ENCODE data around the gene PIP5K1B. TPM values are rescaled to one million over a fixed set of nuclear protein-coding genes. Genes with fewer than 3 reads are reported as not detected.

PIP5K1B gene
- total RNA-seq, 4 donors from 2014 or later = 0.29 to 8.2 (median 4.1) TPM

DNA sequence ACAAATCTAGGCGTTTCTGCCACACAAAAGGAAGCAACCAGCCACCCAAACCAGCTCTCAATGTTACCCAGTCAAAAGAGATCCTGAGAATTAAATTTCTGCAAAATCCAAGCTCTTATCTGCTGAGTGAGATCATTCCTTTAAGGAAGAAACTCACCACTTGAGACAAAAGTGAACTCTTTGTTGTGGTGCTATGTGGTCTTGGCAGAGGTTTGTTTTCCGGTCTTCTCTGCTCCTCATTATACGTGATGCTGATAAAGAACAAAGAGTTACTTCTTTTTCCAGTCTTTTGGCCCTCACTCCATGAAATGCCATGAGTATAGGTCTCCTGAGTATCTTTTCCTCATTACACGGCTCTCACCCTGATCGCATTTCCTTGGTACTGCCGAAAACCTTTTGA lies 226.8 kb downstream of the PIP5K1B start:
- Histone ChIP-seq H3K27ac (no peak overlapping the region), H3K4me1 (no peaks in the 10 kb centered on the region), H3K9me3 (no peaks in the 10 kb centered on the region), H3K4me3 (no peak overlapping the region), H3K27me3 (no peaks in the 10 kb centered on the region), H3K36me3 (no peaks in the 10 kb centered on the region)
- TF ChIP-seq POLR2A (IDR thresholded peaks at IDR 0.05) = no peak
- intact Hi-C loops (cut with DNase I; ENCODE audit: low total_unique reads) = no loop called here
- no peak for DNase-seq

DNA sequence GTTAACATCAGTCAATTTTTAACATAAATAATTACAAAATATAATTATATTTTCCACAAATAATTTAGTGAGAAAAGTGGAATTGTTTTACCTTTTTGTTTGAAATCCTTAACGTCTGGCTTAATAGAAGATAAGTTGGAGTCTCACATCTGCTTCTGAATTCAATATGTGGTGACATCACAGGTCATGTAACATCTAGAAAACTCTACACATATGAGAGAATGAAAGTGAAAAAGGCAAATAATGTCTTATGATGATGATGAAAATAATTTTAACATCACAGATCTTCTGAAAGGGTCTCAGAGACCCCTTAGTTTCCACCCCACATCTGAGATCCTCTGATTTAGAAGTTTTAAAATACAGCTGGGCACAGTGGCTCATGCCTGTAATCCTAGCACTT lies 227.4 kb downstream of the PIP5K1B start:
- TF ChIP-seq POLR2A (IDR thresholded peaks at IDR 0.05) = no peak
- TF ChIP-seq, protein P1, sequence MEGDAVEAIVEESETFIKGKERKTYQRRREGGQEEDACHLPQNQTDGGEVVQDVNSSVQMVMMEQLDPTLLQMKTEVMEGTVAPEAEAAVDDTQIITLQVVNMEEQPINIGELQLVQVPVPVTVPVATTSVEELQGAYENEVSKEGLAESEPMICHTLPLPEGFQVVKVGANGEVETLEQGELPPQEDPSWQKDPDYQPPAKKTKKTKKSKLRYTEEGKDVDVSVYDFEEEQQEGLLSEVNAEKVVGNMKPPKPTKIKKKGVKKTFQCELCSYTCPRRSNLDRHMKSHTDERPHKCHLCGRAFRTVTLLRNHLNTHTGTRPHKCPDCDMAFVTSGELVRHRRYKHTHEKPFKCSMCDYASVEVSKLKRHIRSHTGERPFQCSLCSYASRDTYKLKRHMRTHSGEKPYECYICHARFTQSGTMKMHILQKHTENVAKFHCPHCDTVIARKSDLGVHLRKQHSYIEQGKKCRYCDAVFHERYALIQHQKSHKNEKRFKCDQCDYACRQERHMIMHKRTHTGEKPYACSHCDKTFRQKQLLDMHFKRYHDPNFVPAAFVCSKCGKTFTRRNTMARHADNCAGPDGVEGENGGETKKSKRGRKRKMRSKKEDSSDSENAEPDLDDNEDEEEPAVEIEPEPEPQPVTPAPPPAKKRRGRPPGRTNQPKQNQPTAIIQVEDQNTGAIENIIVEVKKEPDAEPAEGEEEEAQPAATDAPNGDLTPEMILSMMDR (IDR thresholded peaks at IDR 0.05) = no peak
- no peak overlapping the region for H3K4me3 ChIP-seq
- H3K27ac ChIP-seq = no peak overlapping the region
- no peak for DNase-seq
- no peaks in the 10 kb centered on the region for H3K9me3 ChIP-seq
- no peaks in the 10 kb centered on the region for H3K36me3 ChIP-seq
- no peaks in the 10 kb centered on the region for H3K27me3 ChIP-seq
- intact Hi-C loops (cut with DNase I; ENCODE audit: low total_unique reads) = no loop called here
- no peaks in the 10 kb centered on the region for H3K4me1 ChIP-seq

DNA sequence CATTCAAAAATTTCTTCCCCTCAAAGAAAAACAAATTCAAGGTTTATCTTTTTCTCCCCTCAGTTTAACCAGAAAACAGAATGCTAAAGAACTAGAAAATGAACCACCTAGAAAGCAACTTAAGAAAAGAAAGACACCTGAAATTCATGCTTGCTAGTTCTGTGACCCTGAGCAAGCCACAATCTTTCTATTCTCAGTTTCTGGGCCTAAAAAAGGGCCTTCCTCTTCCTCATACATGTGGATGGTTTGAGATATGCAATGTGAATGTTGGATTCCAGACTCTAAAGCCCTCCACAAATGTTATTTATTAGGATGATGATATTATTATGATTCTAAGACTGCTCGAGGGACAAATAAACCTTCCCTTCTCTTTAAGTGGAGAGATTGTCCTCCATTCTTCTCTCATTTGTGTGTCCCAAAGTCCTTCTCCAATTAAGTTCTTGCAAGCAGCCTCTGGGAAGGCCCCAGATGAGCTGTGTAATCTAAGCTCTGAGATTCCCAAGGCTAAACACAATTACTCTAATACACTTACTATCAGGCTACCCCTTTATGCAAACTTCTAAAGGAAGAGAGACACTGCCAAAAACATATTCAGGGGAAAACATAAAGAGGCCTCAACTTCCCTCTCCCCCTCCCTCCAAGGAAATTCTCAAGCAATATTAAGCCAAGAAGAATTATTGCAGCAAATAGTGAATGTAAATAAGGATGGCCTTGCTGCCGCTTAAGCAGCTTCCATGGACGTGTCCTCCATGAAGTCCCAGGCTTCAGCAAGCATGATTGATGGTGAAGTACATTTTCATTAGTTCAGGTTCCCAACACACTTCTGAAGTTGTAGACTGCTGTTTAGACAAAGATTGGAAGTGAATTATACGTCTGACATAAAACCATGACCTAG lies 228.6 kb downstream of the PIP5K1B start:
- no peak for DNase-seq
- Histone ChIP-seq H3K36me3 (no peaks in the 10 kb centered on the region), H3K4me1 (no peaks in the 10 kb centered on the region), H3K27ac (peak overlapping the region in 1 of 2 donors; percentile 42), H3K4me3 (no peak overlapping the region), H3K27me3 (no peaks in the 10 kb centered on the region), H3K9me3 (no peaks in the 10 kb centered on the region)
- TF ChIP-seq, protein P1 (IDR thresholded peaks at IDR 0.05) = no peak
- no peak for TF ChIP-seq POLR2A (IDR thresholded peaks at IDR 0.05)
- intact Hi-C loops (cut with DNase I; ENCODE audit: low total_unique reads) = no loop called here

DNA sequence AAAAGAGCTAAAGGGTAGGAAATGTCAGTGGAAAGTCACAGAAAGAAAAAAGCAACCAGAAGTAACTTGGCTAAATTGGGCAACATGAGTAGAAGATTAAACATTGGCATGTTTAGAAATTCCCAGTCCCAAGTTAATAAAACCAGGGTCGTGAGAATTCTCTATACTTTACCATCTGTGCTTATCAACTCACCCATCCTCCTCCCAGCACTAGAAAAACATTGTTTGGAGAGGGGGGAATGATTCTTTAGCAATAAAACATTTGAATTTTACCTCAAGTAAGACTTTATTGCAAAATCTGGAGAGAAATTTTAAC lies 229.2 kb downstream of the PIP5K1B start:
- H3K4me3 ChIP-seq = no peak overlapping the region
- no peak for TF ChIP-seq POLR2A (IDR thresholded peaks at IDR 0.05)
- TF ChIP-seq, protein P1 (IDR thresholded peaks at IDR 0.05) = no peak
- no peaks in the 10 kb centered on the region for H3K27me3 ChIP-seq
- H3K36me3 ChIP-seq = no peaks in the 10 kb centered on the region
- DNase-seq = no peak
- no peaks in the 10 kb centered on the region for H3K4me1 ChIP-seq
- H3K9me3 ChIP-seq = no peaks in the 10 kb centered on the region
- H3K27ac ChIP-seq = no peak overlapping the region
- intact Hi-C loops (cut with DNase I; ENCODE audit: low total_unique reads) = no loop called here

DNA sequence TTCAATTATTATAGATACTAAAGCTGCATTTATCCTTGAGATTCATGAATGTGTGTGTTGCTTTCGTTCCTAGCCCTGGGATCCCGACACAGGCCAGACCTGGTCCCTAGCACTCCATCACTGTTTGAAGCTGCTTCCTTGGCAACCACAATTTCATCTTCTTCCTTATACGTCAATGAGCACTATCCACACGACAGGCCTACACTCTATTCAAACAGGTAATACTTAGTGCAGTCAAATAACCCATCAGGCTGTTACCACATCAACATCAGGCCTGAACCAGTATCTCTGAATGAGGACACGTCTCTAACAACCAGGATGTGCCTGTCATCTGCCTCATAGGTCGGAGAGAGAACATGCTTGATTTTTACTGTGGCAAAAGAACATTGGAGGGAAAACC lies 235.5 kb downstream of the PIP5K1B start:
- Histone ChIP-seq H3K27me3 (no peaks in the 10 kb centered on the region), H3K4me1 (no peaks in the 10 kb centered on the region), H3K9me3 (no peaks in the 10 kb centered on the region), H3K36me3 (no peaks in the 10 kb centered on the region), H3K27ac (no peak overlapping the region), H3K4me3 (no peak overlapping the region)
- DNase-seq = no peak
- intact Hi-C loops (cut with DNase I; ENCODE audit: low total_unique reads) = no loop called here
- TF ChIP-seq, protein P1 (IDR thresholded peaks at IDR 0.05) = no peak
- TF ChIP-seq POLR2A (IDR thresholded peaks at IDR 0.05) = no peak

Data from uterus (tissue), 4 donors.